Activated naive CD4-positive, alpha-beta T cell treated with anti-CD3 and anti-CD28 coated beads, Interleukin-2, amount 50 U/mL, for 16 hours (primary cell): ENCODE data around the gene ZMIZ1.

ENCODE experiments used
- DNase-seq: peaks from one replicate; pipeline ENCODE4 v3.0.0-alpha.2; 2020

ZMIZ1 gene

DNA sequence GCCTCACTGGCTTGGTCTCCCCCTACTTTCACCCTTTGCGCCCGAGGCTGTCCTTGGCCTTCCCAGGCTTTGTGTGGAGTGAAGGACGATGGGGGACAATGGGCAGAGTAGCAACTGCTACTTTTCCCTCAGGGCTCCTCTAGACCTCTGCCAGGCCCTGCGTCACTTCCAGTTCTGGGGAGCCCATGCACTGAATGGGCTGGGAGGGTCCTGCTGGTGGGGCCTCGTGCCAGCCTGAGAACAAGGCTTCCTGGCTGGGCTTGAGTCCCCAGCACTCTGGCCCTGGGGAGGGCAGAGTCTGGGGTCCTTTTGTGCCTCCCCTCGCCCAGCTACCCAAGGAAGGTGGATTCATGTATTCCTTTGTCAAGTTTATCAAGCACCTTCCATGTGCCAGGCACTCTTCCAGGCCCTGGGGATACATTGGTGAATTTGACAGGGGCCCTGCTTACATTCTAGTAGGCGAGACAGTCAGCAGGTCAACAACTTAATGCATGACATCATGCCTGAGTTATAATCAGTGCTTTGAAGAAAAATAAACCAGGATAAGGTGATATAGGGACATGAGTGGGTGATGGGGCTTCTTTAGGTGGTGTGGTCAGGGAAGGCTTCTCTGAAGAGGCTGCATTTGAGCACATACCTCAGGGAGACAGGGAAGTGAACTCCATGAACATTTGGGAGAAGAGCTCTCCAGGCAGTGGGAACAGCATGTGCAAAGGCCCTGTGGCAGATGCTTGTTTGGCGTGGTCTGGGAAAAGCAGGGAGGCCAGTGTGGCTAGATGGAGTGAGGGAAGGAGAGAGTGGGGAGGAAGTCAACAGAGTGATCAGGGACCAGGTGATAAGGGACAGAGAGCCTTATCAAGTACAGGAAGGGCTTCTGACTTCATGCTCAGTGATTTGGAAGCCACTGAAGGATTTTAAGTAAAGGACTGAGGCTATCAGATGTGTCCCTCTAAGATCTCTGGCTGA, 14.1 kb downstream of the ZMIZ1 start:
- DNase-seq = no peak

DNA sequence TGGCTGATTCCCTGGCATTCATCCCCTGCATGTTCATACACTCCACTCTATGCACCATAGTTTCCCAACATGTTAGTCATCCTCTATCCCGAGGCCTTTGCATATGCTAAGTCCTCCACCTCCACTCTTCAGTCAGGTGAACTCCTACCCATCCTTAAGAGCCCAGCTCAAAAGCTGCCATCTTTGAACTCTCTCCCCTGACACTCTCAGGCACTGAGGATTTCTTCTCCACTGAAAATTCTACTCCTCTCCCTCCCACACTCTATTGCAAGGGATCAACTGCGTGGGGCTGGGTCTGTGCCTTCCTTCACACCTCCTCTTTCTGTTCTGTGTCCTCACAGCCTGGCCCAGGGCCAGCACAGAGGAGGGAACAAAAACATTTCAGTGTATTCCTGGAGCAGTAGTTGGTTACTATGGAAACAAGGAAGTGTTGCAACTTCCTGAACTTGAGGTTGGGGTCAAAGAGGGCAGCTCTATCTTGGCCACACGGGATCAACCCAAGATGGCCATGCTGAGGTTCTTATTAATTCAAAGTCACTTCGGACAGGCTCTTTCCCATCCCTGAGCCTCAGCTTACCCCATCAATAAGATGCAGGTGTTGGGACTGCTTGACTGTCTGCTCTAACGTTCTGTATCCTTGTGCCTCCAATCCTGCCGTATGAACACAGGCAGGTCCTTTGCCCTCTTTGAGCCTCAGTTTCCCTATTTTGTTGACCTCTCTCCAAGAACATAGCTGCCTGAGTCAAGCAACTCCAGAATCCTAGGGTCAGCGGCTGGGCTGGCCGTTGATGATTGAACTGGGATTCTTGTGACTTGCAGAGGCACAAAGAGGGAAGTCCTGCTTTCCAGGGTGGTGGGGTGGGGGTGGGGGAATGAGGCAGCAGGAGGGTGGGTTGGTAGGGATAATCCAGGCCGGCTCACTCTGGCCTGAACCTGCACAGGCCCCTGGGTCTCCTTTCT, 15.5 kb downstream of the ZMIZ1 start:
- DNase-seq = no peak

DNA sequence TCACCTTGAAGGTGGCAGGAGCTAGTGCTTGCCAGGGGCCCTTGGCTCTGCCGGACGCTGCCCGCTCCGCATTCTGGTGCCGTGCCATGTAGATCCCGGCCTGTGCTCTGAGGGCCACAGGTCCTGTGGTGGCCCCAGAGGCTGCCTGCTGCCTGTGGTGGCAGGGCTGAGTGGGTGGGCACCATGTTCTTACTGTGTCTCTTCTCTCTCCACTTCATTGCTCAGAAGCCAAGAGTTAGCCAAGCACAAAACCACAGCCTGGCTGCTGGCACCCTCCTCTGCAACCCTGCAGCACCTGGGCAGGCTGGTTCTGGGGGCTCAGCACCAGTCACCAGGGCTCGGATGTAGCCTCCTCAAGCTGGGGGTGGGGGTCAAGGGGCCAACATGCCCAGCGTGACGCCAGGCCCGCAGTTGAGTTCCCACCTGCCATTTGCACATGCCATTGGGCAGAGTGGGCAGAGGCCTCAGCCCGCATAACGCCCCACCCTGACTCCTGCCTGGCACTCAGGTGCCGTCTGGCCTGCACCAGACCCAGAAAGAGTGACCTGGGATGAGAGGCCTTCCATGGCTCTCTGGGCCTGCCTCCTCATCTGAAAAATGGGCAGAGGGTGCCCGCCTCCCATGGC, 16.3 kb downstream of the ZMIZ1 start:
- no peak for DNase-seq

DNA sequence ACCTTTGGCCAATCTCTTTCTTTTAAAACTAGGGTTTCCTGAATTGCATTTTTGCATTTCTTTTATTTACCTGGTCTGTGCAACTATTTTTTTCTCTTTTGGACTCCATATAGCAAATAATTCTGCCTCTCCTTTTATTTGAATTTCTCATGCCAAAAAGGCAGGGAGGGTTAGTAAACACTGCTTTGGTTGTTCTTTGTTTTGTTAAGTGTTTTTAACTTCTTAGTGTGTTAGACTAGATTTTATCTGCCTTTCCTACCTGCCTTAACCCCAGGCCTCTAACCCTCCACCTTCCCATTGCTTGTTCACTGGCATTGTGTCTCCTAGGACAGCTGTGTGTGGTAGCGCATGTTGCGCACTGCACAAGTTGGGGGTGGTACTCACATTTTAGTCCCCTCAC, 18.1 kb downstream of the ZMIZ1 start:
- no peak for DNase-seq

DNA sequence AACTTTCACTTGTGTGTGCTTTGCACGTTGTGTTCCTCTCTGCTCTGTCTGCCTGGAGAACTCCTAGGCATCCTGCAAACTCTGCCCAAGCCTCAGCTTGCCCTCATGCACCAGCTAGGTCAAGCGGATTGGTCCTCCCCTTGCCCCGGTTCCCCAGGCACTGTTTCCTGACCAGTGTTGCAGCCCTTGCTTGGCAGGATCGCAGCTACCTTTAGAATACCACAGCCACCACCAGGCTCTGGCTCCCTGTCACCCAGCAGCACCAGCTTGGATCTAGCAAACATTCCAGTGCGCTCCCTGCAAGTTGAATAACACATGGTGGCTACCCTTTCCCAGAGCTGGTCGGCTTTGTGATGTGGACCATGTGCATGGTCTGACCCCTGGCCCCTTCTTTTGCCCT, 19.0 kb downstream of the ZMIZ1 start:
- no peak for DNase-seq

DNA sequence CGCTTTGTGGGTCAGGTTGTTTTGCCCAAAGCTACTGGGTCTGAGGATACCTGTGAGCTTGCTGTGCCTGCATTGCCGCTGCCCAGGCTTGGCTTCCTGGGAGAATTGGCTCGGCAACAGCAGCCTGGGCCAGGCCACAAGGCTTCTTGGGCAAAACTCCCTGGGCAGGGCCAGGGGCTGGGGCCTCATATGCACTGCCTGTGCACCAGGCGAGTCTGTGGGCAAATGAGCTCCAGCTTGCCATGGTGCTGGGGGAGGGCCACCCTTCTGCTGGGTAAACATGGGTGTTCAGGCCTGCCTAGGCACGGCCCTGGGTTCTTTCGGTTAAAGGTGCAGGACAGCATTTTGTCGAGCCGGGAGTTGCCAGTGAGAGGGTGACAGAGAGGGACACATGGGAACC, 19.4 kb downstream of the ZMIZ1 start:
- DNase-seq = no peak

DNA sequence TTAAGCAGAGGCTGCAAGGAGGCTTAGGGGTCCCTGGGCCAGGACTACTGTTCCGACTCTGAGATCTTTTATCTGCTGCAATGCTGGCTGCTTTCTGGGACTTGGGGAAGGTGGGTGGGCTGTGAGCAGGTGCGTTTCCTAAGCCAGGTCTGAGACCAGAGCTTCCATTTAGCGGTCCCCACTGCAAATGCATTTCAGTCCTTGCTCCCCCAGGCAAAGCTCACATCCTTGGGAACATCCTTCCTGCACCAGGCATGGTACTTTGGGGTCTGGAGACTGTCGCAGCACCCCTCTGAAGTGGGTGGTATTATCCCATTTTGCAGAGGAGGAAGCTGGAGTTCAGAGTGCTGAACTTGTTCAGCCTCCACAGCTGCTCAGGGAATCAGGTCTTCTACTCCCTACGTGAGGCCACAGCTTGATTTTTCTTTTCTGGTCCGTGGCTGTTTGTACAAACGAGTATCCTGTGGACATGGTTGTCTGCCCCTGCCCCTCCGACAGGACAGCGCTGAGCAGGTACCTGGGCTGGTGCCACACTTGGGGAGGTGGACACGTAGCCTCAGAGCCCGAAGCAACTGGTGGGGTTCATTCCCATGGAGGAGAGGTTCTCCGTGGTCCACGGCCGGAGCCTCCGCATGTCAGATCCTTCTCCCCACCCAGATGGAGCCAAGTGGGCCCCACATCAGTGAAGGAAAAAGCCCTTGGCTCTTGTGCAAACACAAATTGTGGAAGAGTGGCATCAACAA, 20.0 kb downstream of the ZMIZ1 start:
- DNase-seq = no peak

DNA sequence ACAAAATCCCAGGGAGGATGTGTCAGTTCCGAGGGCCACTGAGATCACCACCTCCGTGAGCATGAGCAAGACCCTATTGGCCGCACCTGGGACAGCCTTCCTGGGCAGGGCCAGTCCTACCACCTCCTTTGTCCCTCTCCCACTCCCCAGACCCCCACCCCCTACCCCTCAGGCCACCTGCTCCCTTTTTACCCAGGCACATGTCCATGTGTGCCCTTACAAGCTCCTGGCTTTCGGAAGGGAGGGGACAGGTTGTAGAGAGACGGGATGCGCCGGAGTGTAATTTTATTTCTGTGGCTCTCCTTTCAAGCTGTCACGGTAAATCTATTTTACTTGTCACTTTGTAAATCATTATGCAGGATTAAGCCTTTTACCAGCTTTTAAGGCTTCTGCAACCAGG, 20.9 kb downstream of the ZMIZ1 start:
- no peak for DNase-seq

DNA sequence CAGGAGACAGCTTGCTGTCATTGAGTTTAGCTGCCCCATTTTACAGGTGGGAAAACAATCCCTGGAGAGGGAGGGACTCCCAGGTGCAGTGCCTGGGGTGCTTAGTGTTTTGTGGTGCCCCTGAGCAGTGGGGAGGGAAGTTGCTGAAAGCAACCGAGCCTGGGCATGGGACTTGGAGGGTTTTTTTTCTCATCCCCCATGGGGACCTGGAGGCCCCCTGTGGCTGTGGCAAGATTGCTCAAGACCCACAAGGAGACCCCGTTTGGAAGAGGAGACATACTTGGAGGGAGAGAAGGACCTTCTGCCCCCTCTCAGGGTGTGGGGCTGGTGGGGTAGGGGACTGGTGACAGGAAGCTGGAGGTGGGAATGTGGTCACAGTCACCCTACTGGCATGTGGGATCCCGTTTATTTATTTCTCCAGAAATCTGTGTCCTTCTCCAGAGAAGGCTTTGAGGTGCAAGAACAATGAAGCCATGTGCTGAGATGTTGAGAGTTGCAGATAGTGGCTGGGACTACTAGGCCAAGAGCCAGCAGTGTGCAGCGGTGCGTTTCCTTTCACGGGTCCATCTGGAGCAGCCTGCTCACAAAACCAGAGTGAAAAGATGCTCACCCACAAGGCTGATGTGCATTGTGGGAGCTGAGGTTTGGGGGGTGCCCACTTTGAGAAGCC, 21.5 kb downstream of the ZMIZ1 start:
- DNase-seq = no peak

DNA sequence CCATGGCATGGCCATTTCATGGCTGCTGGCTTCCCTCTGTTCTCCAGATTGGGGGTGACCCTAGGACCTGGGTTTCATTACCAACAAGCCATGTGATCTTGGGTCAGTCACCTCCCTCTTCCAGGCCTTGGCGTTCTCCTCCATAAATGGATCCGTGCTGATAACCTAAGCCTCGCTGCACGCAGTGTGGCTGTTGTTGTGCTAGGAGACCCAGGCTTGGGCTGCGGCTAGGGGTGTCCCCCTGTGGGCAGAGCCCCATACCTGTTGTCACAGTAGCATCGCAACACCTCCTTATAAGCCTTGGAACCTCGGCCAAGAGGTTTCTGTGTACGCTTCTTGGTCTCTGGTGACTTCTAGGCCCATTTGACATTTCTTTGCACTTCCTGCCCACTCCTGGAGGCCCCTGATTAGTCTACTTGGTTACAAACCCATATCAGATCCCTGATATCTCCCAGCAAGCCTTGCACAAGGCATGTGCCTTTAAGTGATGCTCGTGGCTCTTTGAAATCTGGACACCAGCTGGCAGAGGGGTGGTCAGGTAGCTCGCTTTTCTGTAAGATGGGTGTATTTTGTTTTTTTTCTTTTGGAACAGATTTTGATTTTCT, 23.6 kb downstream of the ZMIZ1 start:
- no peak for DNase-seq

DNA sequence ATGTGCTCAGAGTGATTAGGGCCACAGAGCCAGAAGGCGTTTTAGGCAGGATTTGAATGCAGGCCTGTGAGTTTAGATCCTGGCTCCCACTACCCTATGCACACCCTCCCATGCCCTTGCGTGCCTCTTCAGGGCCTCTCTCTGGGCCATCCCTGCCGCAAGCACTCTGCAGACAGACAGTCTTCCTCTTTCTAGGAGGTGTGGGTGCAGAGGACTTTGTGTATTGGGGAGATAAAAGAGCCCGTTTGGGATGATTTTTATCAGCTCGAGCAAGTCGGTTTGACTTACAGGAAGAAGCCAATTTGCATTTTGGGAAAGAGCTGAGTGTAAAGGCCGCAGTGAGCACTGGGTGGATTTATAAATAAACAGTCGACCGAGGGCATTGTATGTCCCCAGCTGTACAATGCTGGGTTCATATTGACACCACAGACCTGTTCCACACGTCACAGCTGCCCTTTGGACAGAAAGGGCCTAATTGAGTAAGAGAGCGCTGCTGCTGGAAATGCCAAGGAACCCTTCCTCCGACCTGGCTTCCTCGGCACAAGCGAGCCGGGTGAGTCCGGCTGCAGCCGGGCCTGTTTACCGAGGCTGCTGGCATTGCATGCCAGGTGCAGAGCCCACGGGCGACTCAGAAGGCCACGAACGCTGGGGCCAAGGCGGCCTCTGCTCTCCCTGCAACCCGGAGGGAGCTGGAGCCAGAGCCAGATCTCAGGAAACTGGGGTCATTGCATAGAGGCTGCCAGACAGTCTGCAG, 25.1 kb downstream of the ZMIZ1 start:
- no peak for DNase-seq

DNA sequence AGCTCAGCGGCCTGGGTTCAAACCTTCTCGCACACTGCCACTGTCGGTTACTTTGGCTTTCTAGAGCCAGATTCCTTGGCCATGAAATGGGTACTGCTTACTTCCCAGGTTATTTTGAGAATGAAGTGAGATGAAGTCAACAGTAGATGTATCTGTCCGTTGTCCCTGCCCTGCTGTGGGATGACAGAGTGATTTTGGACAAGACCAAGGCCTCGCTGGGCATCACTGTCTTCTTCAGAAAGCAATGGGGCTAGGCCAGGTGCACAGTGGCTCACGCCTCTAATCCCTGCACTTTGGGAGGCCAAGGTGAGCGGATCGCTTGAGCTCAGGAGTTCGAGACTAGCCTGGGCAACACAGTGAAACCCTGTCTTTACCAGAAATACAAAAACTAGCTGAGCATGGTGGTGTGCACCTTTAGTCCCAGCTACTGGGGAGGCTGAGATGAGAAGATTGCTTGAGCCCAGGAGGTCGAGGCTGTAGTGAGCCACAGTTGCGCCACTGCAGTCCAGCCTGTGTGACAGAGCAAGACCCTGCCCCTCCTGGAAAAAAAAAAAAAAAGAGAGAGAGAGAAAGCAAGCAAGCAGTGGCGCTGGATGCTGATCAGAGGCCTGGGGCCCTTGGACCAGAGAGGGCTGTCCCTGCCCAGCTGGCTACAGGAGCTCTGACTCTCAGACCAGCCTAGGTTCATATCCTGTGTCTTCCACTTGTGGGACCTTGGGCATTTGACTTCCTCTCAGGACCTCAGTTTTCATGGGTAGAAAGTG, 25.8 kb downstream of the ZMIZ1 start:
- DNase-seq = no peak

DNA sequence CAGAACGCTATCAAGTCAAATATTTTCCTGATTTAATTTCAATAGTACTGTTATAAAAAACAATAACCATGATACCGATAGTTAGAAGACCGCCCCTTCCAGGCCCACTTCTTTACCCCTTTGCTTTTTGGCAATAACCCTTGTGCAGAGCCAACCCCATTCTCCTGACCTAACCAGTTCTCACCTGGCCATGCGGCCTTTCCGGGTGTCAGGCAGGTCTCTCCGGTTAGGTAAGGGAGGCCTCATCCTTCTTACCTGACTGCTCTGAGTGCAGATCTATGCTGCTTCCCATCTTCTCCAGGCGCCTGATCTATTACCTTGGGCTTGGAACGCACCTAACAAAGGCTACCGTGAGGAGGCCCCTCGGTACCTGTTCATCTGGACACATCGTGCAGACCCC, 26.6 kb downstream of the ZMIZ1 start:
- DNase-seq = no peak

DNA sequence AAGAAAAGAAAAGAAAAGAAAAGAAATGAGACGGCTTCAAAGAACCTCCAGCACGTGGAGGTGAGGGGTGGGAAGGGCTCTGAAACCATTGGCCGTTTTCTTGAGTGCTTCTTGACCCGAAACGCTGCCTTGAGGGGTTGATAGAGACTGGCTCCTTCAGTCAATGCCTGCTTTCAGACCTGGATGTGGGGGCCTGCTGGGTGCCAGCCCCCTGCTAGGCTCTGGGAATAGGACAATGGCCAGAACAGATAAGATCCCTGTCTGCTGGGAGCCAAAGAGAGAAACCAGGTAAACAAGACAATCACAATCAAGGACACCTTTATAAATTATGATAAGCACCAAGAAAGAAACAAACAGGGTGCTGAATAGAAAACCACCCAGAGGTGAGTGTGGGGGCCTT, 27.7 kb downstream of the ZMIZ1 start:
- DNase-seq = no peak

DNA sequence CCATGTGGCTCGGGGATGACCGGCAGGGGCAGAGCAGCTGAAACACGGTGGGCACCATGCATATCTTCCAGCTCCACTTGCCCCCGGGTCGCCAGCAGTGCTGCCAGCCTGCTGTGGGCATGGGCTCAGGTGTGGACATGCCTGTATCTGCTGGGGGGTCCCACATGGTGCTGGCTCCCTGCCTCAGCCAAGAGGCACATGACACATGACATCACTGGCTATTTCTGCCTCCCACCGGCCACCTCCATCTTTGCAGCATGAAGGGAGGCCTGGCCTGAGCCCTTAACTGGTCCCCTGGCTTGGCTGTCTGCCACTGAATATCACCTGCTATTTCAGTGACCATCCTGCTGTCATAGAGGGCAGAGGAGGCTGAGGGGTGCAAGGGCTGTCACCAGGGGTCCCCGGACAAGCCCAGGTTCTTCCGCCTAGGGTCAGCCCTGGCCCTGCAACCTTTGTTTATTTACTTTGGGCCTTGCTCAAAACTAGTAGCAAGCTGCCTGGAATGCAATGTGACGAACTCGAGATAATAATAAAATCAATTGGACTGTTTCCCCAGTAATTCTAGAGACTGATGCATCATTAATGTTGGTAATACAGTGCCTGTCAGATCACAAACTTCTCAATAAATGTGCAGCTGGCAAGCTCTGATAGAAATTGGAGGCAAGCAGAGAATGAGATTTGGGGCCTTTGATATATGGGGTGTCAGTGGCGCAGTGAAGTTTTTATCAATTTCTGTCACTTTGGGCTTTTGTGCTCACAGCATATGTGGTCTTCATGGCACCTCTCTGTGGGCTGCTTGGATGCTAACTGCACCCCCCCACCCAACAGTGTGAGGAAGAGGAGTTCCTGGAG, 28.5 kb downstream of the ZMIZ1 start:
- no peak for DNase-seq

DNA sequence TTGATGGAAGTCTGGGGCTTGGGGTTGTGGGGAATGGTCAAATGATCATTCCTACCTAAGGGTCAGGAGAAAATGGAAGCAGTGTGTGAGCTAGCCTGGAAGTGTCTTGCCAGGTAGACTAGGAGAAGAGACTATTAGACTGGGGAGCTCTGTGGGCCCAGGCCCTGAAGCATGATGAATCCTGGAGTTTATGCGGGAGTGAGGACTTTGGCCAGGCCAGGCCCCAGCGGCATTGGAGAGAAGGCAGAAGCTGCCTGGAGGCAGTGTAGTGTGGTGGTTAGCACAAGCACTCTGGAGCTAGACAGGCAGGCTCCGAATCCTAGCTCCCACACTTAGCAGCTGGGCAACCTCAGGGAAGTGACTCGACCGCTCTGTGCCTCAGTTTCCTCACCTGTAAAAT, 29.3 kb downstream of the ZMIZ1 start:
- no peak for DNase-seq

DNA sequence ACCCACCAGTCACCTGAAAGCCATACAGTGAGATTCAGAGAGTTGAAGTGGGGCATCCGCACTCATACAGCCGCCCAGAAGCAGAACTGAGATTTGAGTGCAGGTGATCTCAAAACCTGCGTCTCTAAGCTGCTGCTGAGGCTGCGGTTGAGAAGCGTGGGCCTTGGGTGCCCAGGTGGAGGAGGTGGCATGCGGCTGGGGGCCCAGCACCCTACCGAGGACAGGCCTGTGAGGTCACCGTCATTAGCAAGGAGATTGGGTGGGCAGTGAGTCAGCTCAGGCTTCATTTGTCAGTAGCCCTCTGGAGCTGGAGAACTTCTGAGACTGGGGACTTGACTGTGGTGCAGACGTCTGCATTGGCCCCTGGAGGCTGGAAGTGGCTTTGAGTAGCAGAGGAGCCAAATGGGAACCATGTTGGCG, 29.8 kb downstream of the ZMIZ1 start:
- no peak for DNase-seq

DNA sequence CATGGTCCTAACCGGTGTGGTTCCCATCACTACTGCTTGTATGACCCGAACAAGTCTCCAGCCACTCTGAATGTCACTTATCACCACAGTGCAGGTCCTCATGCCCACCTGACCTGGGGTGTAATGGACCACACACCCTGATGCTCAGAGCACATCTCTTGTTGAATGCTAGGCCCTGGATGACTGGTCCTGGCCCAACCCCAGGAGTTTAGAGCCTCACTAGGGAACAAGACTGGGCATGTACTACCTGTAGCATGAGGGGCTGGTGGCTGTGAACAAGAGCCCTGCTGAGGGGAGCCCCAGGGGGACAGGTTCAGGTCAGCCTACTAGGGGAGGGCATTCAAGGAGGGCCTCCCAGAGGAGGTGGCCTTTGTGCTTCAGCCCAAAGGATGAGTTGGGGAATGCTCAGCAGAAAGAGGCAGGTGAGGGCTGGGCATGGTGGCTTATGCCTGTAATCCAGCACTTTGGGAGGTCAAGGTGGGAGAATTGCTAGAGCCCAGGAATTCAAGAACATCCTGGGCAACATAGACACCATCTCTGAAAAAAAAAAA, 31.2 kb downstream of the ZMIZ1 start:
- DNase-seq = no peak

DNA sequence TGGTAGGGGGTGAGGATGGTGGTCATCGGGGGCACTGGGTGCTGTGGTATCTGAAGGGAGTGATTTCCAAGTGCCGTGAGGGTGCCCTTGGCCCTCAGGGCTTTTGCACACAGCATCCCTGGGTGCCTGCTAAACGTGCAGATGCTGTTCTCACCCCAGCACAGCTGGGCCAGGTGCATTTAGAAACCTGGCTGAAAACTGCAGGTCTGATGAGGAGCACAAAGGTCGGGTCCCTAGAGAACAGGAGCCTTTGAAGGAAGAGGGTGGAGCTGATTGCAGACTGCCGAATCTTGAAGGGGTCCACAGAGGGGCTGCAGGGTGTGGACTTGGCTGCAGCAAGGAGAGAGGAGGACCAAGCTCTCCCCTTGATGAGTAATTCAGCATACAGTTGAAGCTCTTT, 32.0 kb downstream of the ZMIZ1 start:
- no peak for DNase-seq
